HCT116 (cell line): ENCODE results near the gene SETD1A. TPM values are rescaled to one million over a fixed set of nuclear protein-coding genes. Genes with fewer than 3 reads are reported as not detected.

Source experiments
- ATAC-seq: fragments of 200-7000 bp; cut with Tn5 transposase; 2 replicates; pipeline ENCODE4 v1.9.1; 2020; ENCODE audit warnings: mild to moderate bottlenecking, moderate library complexity
- BruUV-seq: library from RNA; stranded (reverse); fragments of 400-500 nt; replicated peaks from 2 replicates; lab custom pipeline; 2021; lab: Mats Ljungman, UMichigan
- CTCF ChIA-PET: fragments of 300-600 bp; sonication (Branson Sonifier 250); formaldehyde crosslinking; loops from one replicate; lab custom pipeline; 2021; ENCODE audit warnings: antibody characterized with exemption; lab: Charles Lee
- POLR2A ChIA-PET: fragments of 300-600, 350-600 bp; sonication (Branson Sonifier 250); formaldehyde crosslinking; loops from one replicate; lab custom pipeline; 2021; ENCODE audit warnings: antibody characterized with exemption; lab: Charles Lee
- RAD21 ChIA-PET, 2 experiments: fragments of 300-600 bp; sonication (Branson Sonifier 250); formaldehyde crosslinking; loops; one replicate each; lab custom pipeline; 2023; ENCODE audit warnings: low total read pairs in 2 of 2; ENCODE audit not compliant: uncharacterized antibody in 2 of 2, unreplicated experiment in 2 of 2, low non-redundant PET in 1 of 2; lab: Charles Lee
- DNase-seq: peaks from one replicate; pipeline ENCODE4 v3.0.0-alpha.2; 2010; ENCODE audit warnings: low read depth, low spot score
- H2AFZ ChIP-seq: fragments of 200-600 bp; shearing (Covaris generic), sonication (generic); 2 replicates; pipeline ENCODE4 v1.6.1; 2017; ENCODE audit warnings: low read depth, mixed run types, mixed read lengths, antibody characterized with exemption, low read length; ENCODE audit not compliant: poor library complexity, severe bottlenecking
- H3K27ac ChIP-seq: 2 replicates; pipeline ENCODE4 v1.5.1; 2012; ENCODE audit warnings: low read depth, low read length
- H3K27me3 ChIP-seq: fragments of 200-600 bp; sonication (generic); 2 replicates; pipeline ENCODE4 v1.6.1; 2016; ENCODE audit warnings: mixed run types, low read length, mixed read lengths; ENCODE audit not compliant: insufficient read depth
- H3K36me3 ChIP-seq, 2 experiments: fragments of 200-500 bp in 1 of 2; fragments of 200-600 bp in 1 of 2; sonication (Bioruptor generic) in 1 of 2; sonication (generic) in 1 of 2; 2 replicates each; pipeline versions ENCODE4 v1.5.1 to v1.6.1; 2014 to 2016; ENCODE audit warnings: low read length in 2 of 2, inconsistent platforms in 1 of 2, mixed read lengths in 1 of 2, mixed run types in 1 of 2; ENCODE audit not compliant: insufficient read depth in 2 of 2, control insufficient read depth in 1 of 2
- H3K4me1 ChIP-seq, 2 experiments: fragments of 200-600 bp in 1 of 2; sonication (generic) in 1 of 2; 2 replicates each; pipeline versions ENCODE4 v1.5.1 to v1.6.1; 2012 to 2017; ENCODE audit warnings: low read length in 2 of 2, inconsistent platforms in 1 of 2, mild to moderate bottlenecking in 1 of 2, mixed read lengths in 1 of 2, mixed run types in 1 of 2, moderate library complexity in 1 of 2; ENCODE audit not compliant: insufficient read depth in 2 of 2, control insufficient read depth in 1 of 2
- H3K4me2 ChIP-seq: fragments of 200-600 bp; sonication (generic); 2 replicates; pipeline ENCODE4 v1.6.1; 2017; ENCODE audit warnings: mixed run types, low read length, mixed read lengths
- H3K4me3 ChIP-seq, 2 experiments: fragments of 200-600 bp in 1 of 2; sonication (generic) in 1 of 2; replicated peaks in 1 of 2; 2 replicates each; pipeline ENCODE4 v1.5.1; 2011 to 2016; ENCODE audit warnings: low read length in 2 of 2, control low read depth in 1 of 2, low read depth in 1 of 2, mild to moderate bottlenecking in 1 of 2, mixed read lengths in 1 of 2, mixed run types in 1 of 2
- H3K79me2 ChIP-seq: fragments of 200-600 bp; sonication (generic); 2 replicates; pipeline ENCODE4 v1.6.1; 2017; ENCODE audit warnings: mild to moderate bottlenecking, mixed run types, low read length, moderate library complexity, mixed read lengths; ENCODE audit not compliant: insufficient read depth
- H3K9ac ChIP-seq: fragments of 200-600 bp; sonication (generic); 2 replicates; pipeline ENCODE4 v1.6.1; 2016; ENCODE audit warnings: low read length, mixed read lengths
- H3K9me2 ChIP-seq: fragments of 200-600 bp; sonication (generic), shearing (Covaris generic); 2 replicates; pipeline ENCODE4 v1.6.1; 2017; ENCODE audit warnings: mixed run types, mild to moderate bottlenecking, moderate library complexity; ENCODE audit not compliant: insufficient read depth
- H3K9me3 ChIP-seq, 2 experiments: fragments of 200-500 bp in 1 of 2; fragments of 200-600 bp in 1 of 2; sonication (Bioruptor generic) in 1 of 2; sonication (generic) in 1 of 2; 2 replicates each; pipeline ENCODE4 v1.6.1; 2014 to 2017; ENCODE audit warnings: low read length in 2 of 2, mixed read lengths in 2 of 2, inconsistent platforms in 1 of 2, low read depth in 1 of 2, mild to moderate bottlenecking in 1 of 2, mixed run types in 1 of 2, moderate library complexity in 1 of 2; ENCODE audit not compliant: control insufficient read depth in 1 of 2, insufficient read depth in 1 of 2
- H4K20me1 ChIP-seq: fragments of 200-600 bp; sonication (generic), shearing (Covaris generic); 2 replicates; pipeline ENCODE4 v1.6.1; 2017; ENCODE audit warnings: mixed run types, mild to moderate bottlenecking, moderate library complexity; ENCODE audit not compliant: insufficient read depth
- ATF3 ChIP-seq: IDR thresholded peaks from 2 replicates; pipeline ENCODE4 v1.6.1; 2012
- CTCF ChIP-seq, 3 experiments: fragments of 200-600 bp in 1 of 3; sonication (generic) in 1 of 3; IDR thresholded peaks in 2 of 3; conservative IDR thresholded peaks in 1 of 3; 2 replicates each; pipeline ENCODE4 v1.5.1; 2012 to 2017; ENCODE audit warnings: low read depth in 2 of 3, low read length in 2 of 3, antibody characterized with exemption in 1 of 3, borderline replicate concordance in 1 of 3, control low read depth in 1 of 3, mild to moderate bottlenecking in 1 of 3, mixed read lengths in 1 of 3, mixed run types in 1 of 3, moderate library complexity in 1 of 3; ENCODE audit not compliant: insufficient read depth in 1 of 3
- EZH2phosphoT487 ChIP-seq: fragments of 200-600 bp; IDR thresholded peaks from 2 replicates; pipeline ENCODE4 v1.6.1; 2018; ENCODE audit warnings: antibody characterized with exemption, borderline replicate concordance
- RAD21 ChIP-seq: IDR thresholded peaks from 2 replicates; pipeline ENCODE4 v1.6.1; 2012; ENCODE audit warnings: low read depth, mild to moderate bottlenecking
- REST ChIP-seq: IDR thresholded peaks from 2 replicates; pipeline ENCODE4 v1.6.1; 2012; ENCODE audit warnings: low read depth
- SIN3A ChIP-seq: IDR thresholded peaks from 2 replicates; pipeline ENCODE4 v1.6.1; 2012; ENCODE audit warnings: low read depth
- SP1 ChIP-seq: IDR thresholded peaks from 2 replicates; pipeline ENCODE4 v1.6.1; 2012; ENCODE audit warnings: low read depth
- TCF7L2 ChIP-seq: IDR thresholded peaks from 2 replicates; pipeline ENCODE4 v1.7.0; 2011; ENCODE audit warnings: borderline replicate concordance, inconsistent platforms; ENCODE audit not compliant: insufficient read depth, insufficient read length; ENCODE audit errors: extremely low read depth
- YY1 ChIP-seq: IDR thresholded peaks from 2 replicates; pipeline ENCODE4 v1.6.1; 2011; ENCODE audit warnings: low read length, low read depth, moderate library complexity, mild to moderate bottlenecking; ENCODE audit not compliant: insufficient replicate concordance; ENCODE audit errors: extremely low read depth
- ZBTB33 ChIP-seq: IDR thresholded peaks from 2 replicates; pipeline ENCODE4 v1.6.1; 2011; ENCODE audit warnings: mild to moderate bottlenecking, low read length, moderate library complexity; ENCODE audit not compliant: insufficient replicate concordance; ENCODE audit errors: extremely low read depth
- intact Hi-C: fragments of 100-400 bp; cut with micrococcal nuclease; formaldehyde crosslinking; loops from 2 replicates; pipeline ENCODE4 v1.10.0; 2022
- total RNA-seq: library from RNA; stranded (reverse); gene quantifications from one replicate; pipeline ENCODE4 v1.2.1, GENCODE V29; 2021; ENCODE audit not compliant: unreplicated experiment

Gene SETD1A
- total RNA-seq, 1 experiment from 2014 or later = 26.9 TPM

GRCh38 chr16:30974348-30974747, 16.8 kb downstream of the SETD1A start:
- Histone ChIP-seq H3K27me3 (no peaks in the 10 kb centered on the region), H3K4me2 (no peak overlapping the region), H2AFZ (no peak overlapping the region), H3K79me2 (peaks cover 3% of the 10 kb centered on the region; the same call in 1 of the 2 replicates), H3K9ac (no peak overlapping the region), H3K36me3 (peaks cover 29 to 51% of the 10 kb centered on the region in 2 experiments; a peak in 3 of 4 replicates), H3K4me1 (no peaks in the 10 kb centered on the region), H3K4me3 (no peak overlapping the region), H3K27ac (no peak overlapping the region), H4K20me1 (no peaks in the 10 kb centered on the region), H3K9me2 (no peaks in the 10 kb centered on the region), H3K9me3 (no peaks in the 10 kb centered on the region)
- CTCF ChIA-PET = no interaction called here
- DNase-seq = no peak
- RAD21 ChIA-PET = no interaction called here
- TF ChIP-seq YY1 = no peak
- no peak for TF ChIP-seq EZH2phosphoT487
- no TSS peak for BruUV-seq
- ATAC-seq = no peak
- POLR2A ChIA-PET = no interaction called here
- intact Hi-C loops = no loop called here

- Histone ChIP-seq H3K36me3 (peaks cover 23 to 49% of the 10 kb centered on the region in 2 experiments; a peak in 3 of 4 replicates), H3K4me1 (no peaks in the 10 kb centered on the region), H3K4me3 (no peak overlapping the region), H3K9me2 (no peaks in the 10 kb centered on the region), H3K9ac (no peak overlapping the region), H3K9me3 (no peaks in the 10 kb centered on the region), H3K4me2 (no peak overlapping the region), H4K20me1 (no peaks in the 10 kb centered on the region), H3K27me3 (no peaks in the 10 kb centered on the region), H2AFZ (no peak overlapping the region), H3K27ac (no peak overlapping the region), H3K79me2 (peaks cover 3% of the 10 kb centered on the region; the same call in 1 of the 2 replicates)
- CTCF ChIA-PET = no interaction called here
- TF ChIP-seq ATF3 = no peak
- TF ChIP-seq CTCF (IDR thresholded peaks at IDR 0.05 in 2 of 3, conservative IDR thresholded peaks at IDR 0.05 in 1 of 3; ENCODE audit: borderline replicate concordance in 1 of 3, insufficient read depth in 1 of 3, low read depth in 2 of 3, low read length in 2 of 3) = no peak
- no peak for TF ChIP-seq ZBTB33
- no peak for TF ChIP-seq RAD21
- no peak for TF ChIP-seq REST
- no peak for TF ChIP-seq SP1
- TF ChIP-seq SIN3A = no peak
- no peak for TF ChIP-seq TCF7L2
- ATAC-seq (no peak), DNase-seq (no peak)
- POLR2A ChIA-PET = no interaction called here
- BruUV-seq = no TSS peak
- RAD21 ChIA-PET = no interaction called here
- intact Hi-C loops = no loop called here
These were observed 18.9 kb downstream of the SETD1A start for GRCh38 chr16:30976486-30976885.
